ENCODE measurements around the gene CHD2. TPM values are rescaled to one million over a fixed set of nuclear protein-coding genes. Genes with fewer than 3 reads are reported as not detected.

Gene CHD2
- total RNA-seq, 4 donors from 2014 or later, result 26.9 to 55.5 (median 33.7) TPM

- Histone ChIP-seq H3K27ac (no peak overlapping the region), H3K4me3 (no peak overlapping the region), H3K27me3 (no peaks in the 10 kb centered on the region), H3K36me3 (no peaks in the 10 kb centered on the region), H3K9me3 (no peaks in the 10 kb centered on the region), H3K4me1 (peaks cover 35 to 41% of the 10 kb centered on the region in 2 donors)
- peak in 1 of 2 donors; percentile 10 for DNase-seq
- in situ Hi-C loops (cut with MboI; ENCODE audit: low sequenced_read_pairs in 4 of 4) (loop anchor here in 3 of 4 donors (10.0 to 25.0 kb wide), 4 partner anchors 931 to 1279 kb away; no protein-coding TSS in a partner anchor), intact Hi-C loops (cut with DNase I; ENCODE audit: low total_unique reads) (loop anchor here (5.0 kb wide), 1 partner anchor 949 kb away; no protein-coding TSS in a partner anchor)
- TF ChIP-seq POLR2A (IDR thresholded peaks at IDR 0.05) (no peak), CTCF (IDR thresholded peaks at IDR 0.05 in 4 of 5, conservative IDR thresholded peaks at IDR 0.05 in 1 of 5) (no peak)
- ATAC-seq, result no peak
Measured at GRCh38 chr15:93033434-93034045, 133.4 kb downstream of the CHD2 start.

GRCh38 chr15:93034512-93034911 is 134.4 kb downstream of the CHD2 start:
- intact Hi-C loops (cut with DNase I; ENCODE audit: low total_unique reads) (loop anchor here (5.0 kb wide), 1 partner anchor 948 kb away; no protein-coding TSS in a partner anchor), in situ Hi-C loops (cut with MboI; ENCODE audit: low sequenced_read_pairs in 4 of 4) (loop anchor here in 3 of 4 donors (10.0 to 25.0 kb wide), 4 partner anchors 930 to 1278 kb away; no protein-coding TSS in a partner anchor)
- ATAC-seq (no peak), DNase-seq (peak; percentile 1 to 11)
- TF ChIP-seq CTCF (IDR thresholded peaks at IDR 0.05 in 4 of 5, conservative IDR thresholded peaks at IDR 0.05 in 1 of 5), result no peak
- TF ChIP-seq POLR2A (IDR thresholded peaks at IDR 0.05), result no peak
- no peaks in the 10 kb centered on the region for H3K27me3 ChIP-seq
- no peak overlapping the region for H3K27ac ChIP-seq
- H3K36me3 ChIP-seq, result no peaks in the 10 kb centered on the region
- H3K9me3 ChIP-seq, result no peaks in the 10 kb centered on the region
- peaks cover 25 to 35% of the 10 kb centered on the region in 2 donors for H3K4me1 ChIP-seq
- no peak overlapping the region for H3K4me3 ChIP-seq

GRCh38 chr15:93035092-93035915 is 135.2 kb downstream of the CHD2 start:
- TF ChIP-seq CTCF (IDR thresholded peaks at IDR 0.05 in 4 of 5, conservative IDR thresholded peaks at IDR 0.05 in 1 of 5) (no peak), POLR2A (IDR thresholded peaks at IDR 0.05) (no peak)
- peak in 1 of 2 donors; percentile 12 for DNase-seq
- intact Hi-C loops (cut with DNase I; ENCODE audit: low total_unique reads) (loop anchor here (5.0 kb wide), 1 partner anchor 1287 kb away; no protein-coding TSS in a partner anchor), in situ Hi-C loops (cut with MboI; ENCODE audit: low sequenced_read_pairs in 4 of 4) (loop anchor here in 3 of 4 donors (5.0 to 25.0 kb wide), 6 partner anchors 929 to 1277 kb away; no protein-coding TSS in a partner anchor)
- Histone ChIP-seq H3K36me3 (no peaks in the 10 kb centered on the region), H3K27ac (no peak overlapping the region), H3K4me3 (no peak overlapping the region), H3K9me3 (no peaks in the 10 kb centered on the region), H3K27me3 (no peaks in the 10 kb centered on the region), H3K4me1 (peaks cover 17 to 27% of the 10 kb centered on the region in 2 donors)
- no peak for ATAC-seq

- DNase-seq (peak in 1 of 2 donors; percentile 51), ATAC-seq (peak; percentile 24 to 35)
- no peaks in the 10 kb centered on the region for H3K9me3 ChIP-seq
- H3K36me3 ChIP-seq, result no peaks in the 10 kb centered on the region
- peaks cover 10 to 18% of the 10 kb centered on the region in 2 donors for H3K4me1 ChIP-seq
- in situ Hi-C loops (cut with MboI; ENCODE audit: low sequenced_read_pairs in 4 of 4), result loop anchor here in 3 of 4 donors (5.0 to 25.0 kb wide), 6 partner anchors 929 to 1276 kb away; no protein-coding TSS in a partner anchor
- TF ChIP-seq CTCF (IDR thresholded peaks at IDR 0.05 in 4 of 5, conservative IDR thresholded peaks at IDR 0.05 in 1 of 5) (peak; percentile 15 to 66 (median 60)), POLR2A (IDR thresholded peaks at IDR 0.05) (no peak)
- no peak overlapping the region for H3K4me3 ChIP-seq
- intact Hi-C loops (cut with DNase I; ENCODE audit: low total_unique reads), result loop anchor here (5.0 kb wide), 1 partner anchor 1286 kb away; no protein-coding TSS in a partner anchor
- no peaks in the 10 kb centered on the region for H3K27me3 ChIP-seq
- peak overlapping the region in 1 of 4 donors; percentile 68 for H3K27ac ChIP-seq
Measured at GRCh38 chr15:93035953-93036810, 136.1 kb downstream of the CHD2 start.
